Body of pancreas (tissue), 4 donors: ENCODE measurements around the gene RAI1. TPM values are rescaled to one million over a fixed set of nuclear protein-coding genes. Genes with fewer than 3 reads are reported as not detected.

Source experiments
- ATAC-seq: fragments of 150-250 bp; one replicate; pipeline ENCODE4 v1.9.1; 2016
- DNase-seq, 4 donors: peaks; one replicate each; pipeline ENCODE4 v3.0.0-alpha.2; 2019
- H3K27ac ChIP-seq, 4 donors: fragments of 200-600 bp; sonication (generic); 1 replicate in 3 of 4; 2 replicates in 1 of 4; pipeline versions ENCODE4 v1.5.1 to v1.6.1; 2016 to 2019; ENCODE audit warnings: mild to moderate bottlenecking in 1 of 4, mixed read lengths in 1 of 4, moderate library complexity in 1 of 4
- H3K27me3 ChIP-seq, 2 donors: fragments of 200-600 bp; sonication (generic); one replicate each; pipeline ENCODE4 v1.6.0; 2016; ENCODE audit warnings: mild to moderate bottlenecking in 1 of 2
- H3K36me3 ChIP-seq, 2 donors: fragments of 200-600 bp; sonication (generic); replicated peaks in 1 of 2; 2 replicates each; pipeline ENCODE4 v1.5.1; 2016; ENCODE audit warnings: low read depth in 2 of 2; ENCODE audit not compliant: insufficient read depth in 1 of 2
- H3K4me1 ChIP-seq: fragments of 200-600 bp; sonication (generic); one replicate; pipeline ENCODE4 v1.6.0; 2016
- H3K4me3 ChIP-seq, 2 donors: fragments of 200-600 bp; sonication (generic); 1 replicate in 1 of 2; 2 replicates in 1 of 2; pipeline ENCODE4 v1.5.1; 2016 to 2019
- H3K9me3 ChIP-seq, 3 donors: fragments of 200-600 bp; sonication (generic); 1 replicate in 2 of 3; 2 replicates in 1 of 3; pipeline ENCODE4 v1.5.1; 2016
- CTCF ChIP-seq, 7 experiments: fragments of 450-650 bp in 4 of 7; fragments of 200-600 bp in 3 of 7; sonication (generic) in 3 of 7; IDR thresholded peaks; one replicate each; pipeline ENCODE4 v1.5.1; 2016 to 2019; ENCODE audit warnings: antibody characterized with exemption in 7 of 7
- POLR2A ChIP-seq, 3 donors: fragments of 450-650 bp; IDR thresholded peaks; one replicate each; pipeline ENCODE4 v1.6.1; 2016; ENCODE audit warnings: antibody characterized with exemption in 3 of 3, mild to moderate bottlenecking in 2 of 3
- WGBS, 2 donors: methylation state at CpG; one replicate each; pipeline ENCODE4 v1.1.5; 2017; 5-methylcytosine and 5-hydroxymethylcytosine counted together
- intact Hi-C: fragments of 100-400 bp; cut with DNase I; formaldehyde crosslinking; loops from one replicate; pipeline ENCODE4 v1.15.1; 2023
- total RNA-seq, 2 donors: library from RNA; depleted of rRNA; stranded (reverse); fragments of >200 nt; gene quantifications; one replicate each; pipeline ENCODE4 v1.1.0, GENCODE V29; 2016

Gene RAI1
- total RNA-seq, 2 donors from 2014 or later, result 16.3 to 41.5 TPM

DNA sequence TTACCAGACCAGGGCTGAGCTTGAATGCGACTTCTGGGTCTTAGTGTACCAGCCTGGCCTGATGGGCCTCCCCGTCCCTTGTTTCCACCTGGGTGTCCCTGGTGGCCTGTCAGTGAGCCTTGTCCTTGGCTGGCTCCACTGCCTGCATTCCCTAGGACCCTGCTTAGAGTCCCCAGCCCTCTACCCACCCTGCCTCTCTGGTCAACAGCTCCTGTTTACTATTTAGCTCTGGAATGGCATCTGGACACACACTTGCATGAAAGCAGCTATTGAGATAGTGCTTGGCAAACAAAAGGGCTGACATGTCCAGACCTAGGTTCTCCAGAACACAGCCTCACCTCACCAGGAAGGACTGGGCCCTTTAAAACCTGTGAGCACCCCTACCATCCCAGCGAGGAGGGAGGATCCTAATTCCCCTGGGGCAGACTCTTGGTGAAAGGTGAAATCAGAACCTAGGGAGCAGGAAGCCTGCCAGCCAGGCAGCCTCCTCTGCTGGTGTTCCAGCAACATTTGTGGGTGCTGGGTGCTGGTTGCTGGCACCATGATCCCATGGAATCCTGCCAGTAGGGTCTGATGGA lies 38.8 kb downstream of the RAI1 start:
- intact Hi-C loops, result no loop called here
- peaks cover 30% of the 10 kb centered on the region for H3K4me1 ChIP-seq
- ATAC-seq, result no peak
- H3K27ac ChIP-seq, result peak overlapping the region in 3 of 4 donors; percentile 15 to 44 (median 38)
- H3K36me3 ChIP-seq, result no peaks in the 10 kb centered on the region
- 66 to 77% methylated on average over 3 of the region's 3 CpGs for WGBS, 2 donors
- no peak for TF ChIP-seq CTCF (IDR thresholded peaks at IDR 0.05)
- TF ChIP-seq POLR2A (IDR thresholded peaks at IDR 0.05), result no peak
- no peaks in the 10 kb centered on the region for H3K27me3 ChIP-seq
- DNase-seq, result no peak
- no peaks in the 10 kb centered on the region for H3K9me3 ChIP-seq
- no peak overlapping the region for H3K4me3 ChIP-seq

- intact Hi-C loops, result no loop called here
- TF ChIP-seq POLR2A (IDR thresholded peaks at IDR 0.05), result no peak
- no peak for TF ChIP-seq CTCF (IDR thresholded peaks at IDR 0.05)
- Histone ChIP-seq H3K4me3 (no peak overlapping the region), H3K4me1 (peaks cover 26% of the 10 kb centered on the region), H3K36me3 (no peaks in the 10 kb centered on the region), H3K27me3 (no peaks in the 10 kb centered on the region), H3K9me3 (no peaks in the 10 kb centered on the region), H3K27ac (no peak overlapping the region)
- no peak for ATAC-seq
- DNase-seq, result no peak
- WGBS, 2 donors, result 95 to 98% methylated on average over 2 of the region's 2 CpGs
Observed at GRCh38 chr17:17721140-17721668, 39.9 kb downstream of the RAI1 start.

DNA sequence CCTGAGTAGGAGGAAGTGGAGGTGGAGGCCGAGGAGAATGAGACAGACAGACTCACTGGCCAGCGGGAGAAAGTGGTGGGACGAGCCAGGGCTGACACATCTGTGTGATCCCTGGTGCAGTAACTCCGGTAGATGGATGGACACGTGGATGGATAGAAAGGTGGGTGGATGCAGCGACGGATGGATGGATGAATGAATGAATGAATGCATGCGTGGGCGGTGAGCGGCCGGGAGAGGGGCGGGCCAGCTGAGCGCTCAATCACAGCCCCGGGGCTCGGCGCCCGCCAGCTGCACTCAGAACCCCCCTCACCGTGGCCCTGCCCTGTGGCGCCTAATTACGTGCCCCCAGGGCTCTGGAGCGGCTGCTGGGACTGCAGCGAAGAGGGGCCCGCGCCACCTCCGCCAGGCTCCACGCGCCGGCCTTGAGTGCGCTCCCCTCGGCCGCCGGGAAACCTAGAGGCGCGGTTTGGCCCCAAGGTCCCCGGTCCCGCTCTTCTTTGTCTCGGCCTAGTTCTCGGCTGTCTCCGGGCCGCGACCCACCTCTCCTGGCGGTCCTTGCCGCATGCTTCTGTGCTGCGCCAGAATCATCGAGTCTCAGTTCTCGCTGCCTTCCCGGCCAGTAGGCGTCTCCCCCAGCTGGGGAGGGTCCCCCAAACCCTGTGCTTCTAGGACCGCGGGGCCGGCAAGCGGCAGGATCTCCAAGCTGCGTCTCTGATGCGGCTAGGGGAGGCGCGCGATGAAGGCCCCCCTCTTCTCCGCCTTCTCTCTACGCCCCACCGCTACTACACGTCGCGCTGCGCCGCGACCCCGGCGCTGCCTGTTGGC lies 41.0 kb downstream of the RAI1 start:
- TF ChIP-seq POLR2A (IDR thresholded peaks at IDR 0.05) (no peak), CTCF (IDR thresholded peaks at IDR 0.05) (no peak)
- Histone ChIP-seq H3K27ac (no peak overlapping the region), H3K27me3 (no peaks in the 10 kb centered on the region), H3K4me3 (no peak overlapping the region), H3K9me3 (no peaks in the 10 kb centered on the region), H3K4me1 (peaks cover 26% of the 10 kb centered on the region), H3K36me3 (no peaks in the 10 kb centered on the region)
- 77 to 88% methylated on average over 64 to 67 of the region's 68 CpGs for WGBS, 2 donors
- no peak for ATAC-seq
- intact Hi-C loops, result no loop called here
- DNase-seq, result no peak

GRCh38 chr17:17722906-17723353 lies 41.7 kb downstream of the RAI1 start:
- H3K9me3 ChIP-seq, result no peaks in the 10 kb centered on the region
- WGBS, 2 donors, result 82 to 92% methylated on average over 17 to 23 of the region's 23 CpGs
- H3K36me3 ChIP-seq, result no peaks in the 10 kb centered on the region
- H3K4me3 ChIP-seq, result no peak overlapping the region
- DNase-seq, result no peak
- intact Hi-C loops, result no loop called here
- no peak for TF ChIP-seq CTCF (IDR thresholded peaks at IDR 0.05)
- no peak for TF ChIP-seq POLR2A (IDR thresholded peaks at IDR 0.05)
- H3K27me3 ChIP-seq, result no peaks in the 10 kb centered on the region
- ATAC-seq, result no peak
- H3K27ac ChIP-seq, result peak overlapping the region in 1 of 4 donors; percentile 57
- peaks cover 26% of the 10 kb centered on the region for H3K4me1 ChIP-seq
